ENCODE data around the gene CXCL9.
"Not testable (repeated sequence)": the region's sequence is repeated elsewhere in the genome, so short reads cannot be mapped to it uniquely, and the experiment has no call there.

The CXCL9 gene

DNA sequence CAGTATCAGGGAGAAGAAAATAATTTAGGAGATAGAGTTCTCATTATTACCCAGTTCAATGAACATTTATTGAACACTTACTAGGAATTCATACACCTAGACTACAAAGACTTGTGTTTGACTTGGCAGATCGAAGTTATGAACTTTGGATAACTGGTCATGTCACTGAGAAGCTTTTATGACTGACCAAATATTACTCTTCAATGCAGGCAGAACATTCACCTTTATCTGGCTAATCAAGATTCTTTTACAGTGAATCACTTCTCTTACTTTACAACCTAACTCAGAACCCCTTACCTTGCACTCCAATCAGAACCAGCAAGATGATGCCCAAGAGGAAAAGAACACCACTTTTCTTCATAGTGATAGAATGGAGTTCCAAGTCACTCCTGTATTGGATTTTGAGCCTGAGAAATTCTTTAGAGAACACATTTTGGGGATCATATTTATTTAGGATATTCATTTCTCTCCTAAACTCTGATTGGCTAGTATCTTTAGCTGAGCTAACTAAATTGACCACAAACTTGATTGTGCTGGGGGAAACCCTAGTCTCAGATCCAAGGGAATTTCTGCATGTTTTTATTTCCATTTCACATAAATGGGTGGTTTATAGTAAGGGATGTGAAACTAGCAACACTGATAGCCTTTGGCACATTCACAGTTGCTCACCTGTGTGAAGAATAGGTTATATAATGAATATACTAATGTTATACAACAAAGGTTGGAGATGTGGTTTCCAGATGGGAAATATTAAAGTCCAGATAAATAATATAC lies at the start of gene CXCL9:
TSS of gene CXCL9 (minus strand) at position 421 of the 774 bp plus-strand sequence. CDS start at position 361, 60 bp downstream.
- no peak for DNase-seq

DNA sequence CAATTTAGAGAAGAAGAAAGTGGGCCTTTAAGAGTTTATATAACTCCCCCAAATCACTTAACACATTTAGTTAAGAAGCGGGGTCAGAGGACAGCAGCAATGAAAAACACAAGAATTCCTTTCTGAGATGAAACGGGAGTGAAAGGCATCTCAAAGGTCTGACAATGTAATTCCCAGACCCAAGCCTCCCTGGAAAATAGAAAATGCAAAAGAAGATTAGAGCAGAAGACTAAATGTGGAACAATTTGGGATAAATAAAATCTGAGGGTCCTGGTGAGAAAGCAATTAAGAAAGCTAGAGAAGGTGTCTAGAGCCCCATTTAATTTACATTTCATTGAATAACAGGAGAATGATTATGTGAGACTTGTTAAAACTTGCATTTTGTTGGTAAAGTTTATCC lies 48.1 kb upstream of the CXCL9 start:
- DNase-seq, result no peak

DNA sequence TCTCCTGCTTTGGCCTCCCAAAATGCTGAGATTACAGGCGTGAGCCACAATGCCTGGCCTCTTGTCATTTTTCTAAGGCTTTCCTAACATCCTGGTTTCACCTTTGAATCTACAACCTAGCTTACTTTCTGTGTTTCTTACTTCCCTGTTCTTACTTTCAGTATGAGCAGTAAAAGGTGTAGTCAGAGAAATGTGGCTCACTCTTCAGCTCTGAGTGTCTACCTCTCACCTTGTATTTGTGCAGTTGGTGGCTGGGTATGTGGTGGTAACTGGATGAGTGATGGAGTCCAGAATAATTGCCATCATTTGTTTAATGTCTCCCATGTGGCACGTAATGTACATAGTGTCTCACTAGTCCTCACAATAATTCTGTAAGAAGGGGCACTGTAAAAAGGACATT lies 47.7 kb upstream of the CXCL9 start:
- DNase-seq, result no peak

DNA sequence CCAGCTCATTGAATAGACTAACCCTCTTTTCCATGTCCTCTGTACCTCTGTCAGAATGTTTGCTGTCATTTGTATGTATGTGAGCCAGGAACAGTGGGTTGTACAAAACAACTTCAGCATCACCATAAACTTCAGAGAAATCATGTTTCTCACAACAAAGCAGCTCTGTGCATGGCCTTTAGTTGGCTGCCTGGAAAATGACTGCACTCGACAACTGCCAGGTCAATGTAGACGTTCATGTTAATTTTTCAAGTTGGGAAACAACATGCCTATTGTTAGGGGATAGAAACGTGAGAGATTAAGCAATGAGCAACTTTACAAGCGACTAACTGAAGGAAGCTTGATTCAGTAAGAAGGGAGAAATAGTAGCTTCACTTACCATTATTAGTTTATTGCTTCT lies 46.4 kb upstream of the CXCL9 start:
- no peak for DNase-seq

DNA sequence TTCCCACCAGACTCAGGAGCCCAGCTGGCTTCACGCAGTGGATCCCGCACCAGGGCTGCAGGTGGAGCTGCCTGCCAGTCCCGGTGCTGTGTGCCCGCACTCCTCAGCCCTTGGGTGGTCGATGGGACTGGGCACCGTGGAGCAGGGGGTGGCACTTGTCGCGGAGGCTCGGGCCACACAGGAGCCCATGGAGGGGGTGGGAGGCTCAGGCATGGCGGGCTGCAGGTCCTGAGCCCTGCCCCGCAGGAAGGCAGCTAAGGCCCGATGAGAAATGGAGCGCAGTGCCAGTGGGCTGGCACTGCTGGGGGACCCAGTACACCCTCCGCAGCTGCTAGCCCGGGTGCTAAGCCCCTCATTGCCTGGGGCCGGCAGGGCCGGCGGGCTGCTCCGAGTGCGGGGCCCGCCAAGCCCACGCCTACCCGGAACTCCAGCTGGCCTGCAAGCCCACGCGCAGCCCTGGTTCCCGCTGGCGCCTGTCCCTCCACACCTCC lies 43.3 kb upstream of the CXCL9 start:
- not testable (repeated sequence) for DNase-seq

DNA sequence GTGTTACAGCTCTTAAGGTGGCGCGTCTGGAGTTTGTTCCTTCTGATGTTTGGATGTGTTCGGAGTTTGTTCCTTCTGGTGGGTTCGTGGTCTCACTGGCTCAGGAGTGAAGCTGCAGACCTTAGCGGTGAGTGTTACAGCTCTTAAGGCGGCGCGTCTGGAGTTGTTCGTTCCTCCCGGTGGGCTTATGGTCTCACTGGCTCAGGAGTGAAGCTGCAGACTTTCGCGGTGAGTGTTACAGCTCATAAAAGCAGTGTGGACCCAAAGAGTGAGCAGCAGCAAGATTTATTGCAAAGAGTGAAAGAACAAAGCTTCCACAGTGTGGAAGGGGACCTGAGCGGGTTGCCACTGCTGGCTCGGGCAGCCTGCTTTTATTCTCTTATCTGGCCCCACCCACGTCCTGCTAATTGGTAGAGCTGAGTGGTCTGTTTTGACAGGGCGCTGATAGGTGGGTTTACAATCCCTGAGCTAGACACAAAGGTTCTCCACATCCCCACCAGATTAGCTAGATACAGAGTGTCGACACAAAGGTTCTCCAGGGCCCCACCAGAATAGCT lies 42.6 kb upstream of the CXCL9 start:
- not testable (repeated sequence) for DNase-seq

DNA sequence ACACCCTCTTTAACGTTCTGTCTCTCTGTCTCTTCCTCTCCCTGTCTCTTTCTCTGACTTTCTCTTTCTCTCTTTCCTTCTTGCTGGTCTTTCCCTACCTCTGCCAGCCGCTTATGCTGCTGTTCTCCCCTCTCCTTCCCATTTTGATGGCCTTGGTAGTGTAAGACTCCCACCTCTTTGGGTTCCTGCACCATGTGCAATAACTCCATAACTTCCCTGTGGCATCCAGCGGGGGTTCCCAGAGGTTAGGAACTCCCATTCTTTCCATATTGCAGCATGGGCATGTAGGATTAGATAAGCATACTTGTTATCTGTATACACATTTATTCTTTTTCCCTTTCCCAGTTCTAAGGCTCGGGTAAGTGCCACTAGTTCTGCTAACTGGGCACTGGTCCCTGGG lies 37.4 kb upstream of the CXCL9 start:
- not testable (repeated sequence) for DNase-seq

DNA sequence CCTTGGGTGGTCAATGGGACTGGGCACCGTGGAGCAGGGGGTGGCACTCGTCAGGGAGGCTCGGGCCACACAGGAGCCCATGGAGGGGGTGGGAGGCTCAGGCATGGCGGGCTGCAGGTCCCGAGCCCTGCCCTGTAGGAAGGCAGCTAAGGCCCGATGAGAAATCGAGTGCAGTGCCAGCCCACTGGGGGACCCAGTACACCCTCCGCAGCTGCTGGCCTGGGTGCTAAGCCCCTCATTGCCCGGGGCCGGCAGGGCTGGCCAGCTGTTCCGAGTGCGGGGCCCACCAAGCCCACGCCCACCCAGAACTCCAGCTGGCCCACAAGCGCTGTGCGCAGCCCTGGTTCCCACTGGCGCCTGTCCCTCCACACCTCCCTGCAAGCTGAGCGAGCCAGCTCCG lies 36.0 kb upstream of the CXCL9 start:
- DNase-seq, result not testable (repeated sequence)

DNA sequence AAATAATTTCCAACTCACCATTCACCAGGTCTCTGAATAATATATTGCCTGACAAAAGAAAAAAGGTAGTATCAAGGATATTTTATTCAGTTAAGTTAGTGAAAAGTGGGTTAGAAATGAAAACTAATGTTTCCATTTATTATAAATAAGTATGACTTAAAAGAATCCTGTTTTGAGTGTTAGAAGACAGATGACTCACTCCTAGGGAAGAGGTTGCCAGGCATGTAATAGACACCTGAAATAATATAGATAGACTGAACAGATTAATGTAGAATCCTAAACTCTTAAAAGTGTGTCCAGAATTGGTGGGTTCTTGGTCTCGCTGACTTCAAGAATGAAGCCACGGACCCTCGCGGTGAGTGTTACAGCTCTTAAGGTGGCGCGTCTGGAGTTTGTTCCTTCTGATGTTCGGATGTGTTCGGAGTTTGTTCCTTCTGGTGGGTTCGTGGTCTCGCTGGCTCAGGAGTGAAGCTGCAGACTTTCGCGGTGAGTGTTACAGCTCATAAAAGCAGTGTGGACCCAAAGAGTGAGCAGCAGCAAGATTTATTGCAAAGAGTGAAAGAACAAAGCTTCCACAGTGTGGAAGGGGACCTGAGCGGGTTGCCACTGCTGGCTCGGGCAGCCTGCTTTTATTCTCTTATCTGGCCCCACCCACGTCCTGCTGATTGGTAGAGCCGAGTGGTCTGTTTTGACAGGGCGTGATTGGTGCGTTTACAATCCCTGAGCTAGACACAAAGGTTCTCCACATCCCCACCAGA lies 35.1 kb upstream of the CXCL9 start:
- not testable (repeated sequence) for DNase-seq

DNA sequence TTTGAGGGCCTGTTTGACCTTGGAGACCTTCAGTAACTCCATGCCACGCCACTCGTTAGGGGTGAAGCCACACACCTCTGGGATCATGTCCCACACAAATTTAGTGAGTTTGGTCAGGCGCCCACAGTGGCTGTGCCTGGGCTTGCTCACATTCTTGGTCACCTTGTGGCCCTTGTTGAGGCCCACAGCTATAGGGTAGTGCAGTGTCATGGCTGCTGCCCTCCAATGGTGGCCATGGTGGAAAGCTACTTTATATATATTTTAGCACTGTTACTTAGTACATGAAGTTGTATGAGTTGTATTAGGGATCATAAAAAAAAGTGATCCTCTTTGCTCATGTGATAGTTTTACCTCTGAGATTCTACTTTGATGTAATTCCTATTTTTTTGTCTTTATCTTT lies 29.5 kb upstream of the CXCL9 start:
- no peak for DNase-seq

DNA sequence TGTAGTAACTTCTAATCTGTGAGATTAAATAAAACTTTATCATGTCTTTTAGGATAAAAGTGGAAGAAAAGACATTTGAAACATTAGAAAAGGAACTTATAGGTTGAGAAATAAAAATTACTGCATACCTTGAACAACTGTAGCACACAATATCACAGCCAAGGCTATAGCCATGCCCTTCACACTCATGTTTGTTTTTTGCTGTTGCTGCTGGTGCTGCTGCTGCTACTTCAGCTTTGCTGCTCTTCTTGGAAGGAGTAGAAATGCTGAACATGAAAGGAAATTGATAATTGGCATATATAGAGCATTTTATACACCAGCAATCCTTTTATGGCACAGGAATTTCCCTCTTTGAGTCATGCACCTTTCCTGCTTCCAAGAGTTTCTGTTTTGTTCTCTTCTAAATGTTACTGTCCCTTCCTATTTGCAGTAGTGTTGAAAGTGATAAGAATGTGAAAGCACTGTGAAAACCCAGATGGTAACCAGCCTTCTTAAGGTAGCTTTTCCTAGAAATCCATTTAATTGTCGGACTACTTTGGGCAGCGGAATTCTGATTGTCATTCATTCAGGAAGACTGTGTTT lies 28.6 kb upstream of the CXCL9 start, which contains the start of gene CXCL11:
TSS of gene CXCL11 (minus strand) at position 272 of the 582 bp plus-strand sequence. CDS start at position 189, 83 bp downstream.
- DNase-seq, result no peak

DNA sequence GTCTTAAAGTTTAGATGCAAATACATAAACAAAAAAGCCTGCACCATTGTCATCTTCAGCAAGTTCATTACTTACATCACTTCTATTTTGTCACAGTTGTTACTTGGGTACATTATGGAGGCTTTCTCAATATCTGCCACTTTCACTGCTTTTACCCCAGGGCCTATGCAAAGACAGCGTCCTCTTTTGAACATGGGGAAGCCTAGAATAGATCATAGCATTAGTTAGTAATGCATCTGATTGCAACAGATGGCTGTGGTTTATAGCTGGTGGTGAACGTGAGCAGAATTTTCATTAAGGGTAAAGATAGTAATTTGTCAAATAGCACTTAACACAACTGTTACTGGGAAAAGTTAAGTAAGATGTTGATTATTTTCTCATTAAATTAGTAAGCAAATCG lies 27.8 kb upstream of the CXCL9 start:
- DNase-seq, result no peak

DNA sequence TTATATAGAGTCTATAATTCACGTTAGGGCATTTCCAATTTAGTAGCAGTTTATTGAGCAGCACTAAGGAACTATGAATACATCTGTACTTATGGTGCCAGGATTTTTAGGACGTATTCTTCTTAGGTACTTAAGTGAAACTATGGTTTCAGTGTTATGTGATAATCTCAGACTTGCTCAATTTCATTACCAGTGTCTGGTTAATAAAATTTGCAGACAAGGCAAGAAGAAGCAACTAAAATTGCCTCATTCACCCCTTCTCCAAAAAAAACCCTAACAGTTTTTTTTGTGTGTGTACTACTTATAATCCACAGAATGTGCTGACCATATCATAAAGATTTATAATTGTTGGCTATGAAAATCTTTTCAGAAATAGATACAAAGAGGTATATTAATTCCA lies 22.0 kb upstream of the CXCL9 start:
- no peak for DNase-seq

DNA sequence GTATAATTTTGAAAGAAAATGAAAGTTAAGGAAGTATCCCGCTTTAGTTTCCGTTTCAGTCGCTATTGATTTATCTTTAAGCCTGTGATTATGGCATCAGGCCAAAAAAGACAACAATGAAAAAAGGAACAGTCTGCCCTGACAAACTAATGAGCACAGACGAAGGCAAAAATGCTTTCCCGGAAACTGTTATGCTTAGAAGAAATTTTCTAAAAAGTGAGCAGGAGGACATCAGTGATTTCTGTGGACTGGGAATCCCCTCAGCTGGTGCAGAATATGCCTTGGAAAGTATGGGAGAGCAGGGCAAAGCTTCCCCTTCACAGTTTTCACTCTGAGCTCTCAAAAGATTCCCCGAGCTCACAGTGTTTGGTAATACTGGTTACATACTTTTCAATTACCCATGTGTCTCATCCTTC lies 21.0 kb upstream of the CXCL9 start:
- peak; percentile 35 for DNase-seq

DNA sequence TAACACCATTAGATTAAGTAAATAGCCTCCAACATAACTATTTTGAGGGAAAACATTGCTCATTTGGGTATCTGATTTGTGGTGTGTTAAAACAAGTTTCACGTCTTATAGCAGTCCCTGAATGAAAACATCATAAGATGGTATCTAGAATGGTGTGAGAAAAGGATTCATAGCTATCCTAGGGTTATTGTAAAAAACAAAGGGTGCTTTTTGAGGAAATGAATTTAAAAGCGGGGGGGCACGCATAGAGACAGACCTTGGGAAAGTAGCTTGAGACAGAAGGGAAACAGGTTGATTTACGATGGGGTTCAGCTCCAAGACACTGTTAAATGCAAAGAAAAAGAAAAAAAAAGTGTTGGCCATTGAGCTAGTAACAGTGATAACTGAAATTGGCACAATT lies 16.8 kb upstream of the CXCL9 start:
- DNase-seq, result no peak

DNA sequence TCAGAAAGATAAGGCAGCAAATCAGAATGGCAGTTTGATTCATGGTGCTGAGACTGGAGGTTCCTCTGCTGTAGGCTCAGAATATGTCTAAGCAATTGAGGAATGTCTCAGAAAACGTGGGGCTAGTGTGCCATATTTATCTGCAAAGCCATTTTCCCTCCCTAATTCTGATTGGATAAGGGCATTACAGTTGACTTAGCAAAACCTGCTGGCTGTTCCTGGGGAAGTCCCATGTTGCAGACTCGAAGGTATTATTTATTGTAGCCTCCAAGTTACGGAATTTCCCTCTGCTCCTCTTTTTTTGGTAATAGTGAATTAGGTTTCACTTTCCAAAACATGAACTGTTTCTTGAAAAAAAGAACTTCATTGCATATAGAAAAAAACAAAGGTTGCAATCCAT lies 16.1 kb upstream of the CXCL9 start, which contains the start of gene CXCL10:
TSS of gene CXCL10 (minus strand) at position 109 of the 400 bp plus-strand sequence. CDS start at position 43, 66 bp downstream.
- no peak for DNase-seq

DNA sequence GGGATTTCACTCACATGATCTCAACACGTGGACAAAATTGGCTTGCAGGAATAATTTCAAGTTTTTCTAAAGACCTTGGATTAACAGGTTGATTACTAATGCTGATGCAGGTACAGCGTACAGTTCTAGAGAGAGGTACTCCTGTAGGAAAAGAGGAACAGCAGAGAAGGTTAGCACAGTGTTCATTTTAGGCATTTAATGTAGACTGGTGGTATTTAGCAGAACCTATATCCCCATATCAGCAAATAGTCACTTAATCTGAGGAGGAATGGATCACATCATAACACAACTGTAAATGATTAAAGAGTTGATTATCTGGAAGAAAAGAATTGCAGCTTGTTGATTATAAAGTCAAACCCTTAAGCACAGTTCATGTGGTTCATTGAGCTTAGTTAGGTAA lies 15.4 kb upstream of the CXCL9 start:
- DNase-seq, result no peak

DNA sequence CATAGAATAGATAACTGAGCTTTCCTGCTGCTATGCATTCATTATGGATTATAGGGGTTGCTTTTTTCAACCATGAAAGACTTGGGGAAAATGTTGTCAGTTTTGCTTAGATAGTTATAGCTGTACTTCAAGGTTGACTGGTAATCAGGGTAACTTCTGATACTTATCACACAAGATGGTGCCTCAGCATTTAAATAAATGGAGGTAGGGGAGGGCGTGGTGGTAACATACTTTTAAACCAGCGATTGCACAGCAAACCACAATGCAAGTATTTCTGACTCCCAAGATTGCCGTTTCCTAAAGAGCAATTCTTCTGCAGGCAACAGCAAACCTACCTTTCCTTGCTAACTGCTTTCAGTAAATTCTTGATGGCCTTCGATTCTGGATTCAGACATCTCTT lies 14.7 kb upstream of the CXCL9 start:
- no peak for DNase-seq

DNA sequence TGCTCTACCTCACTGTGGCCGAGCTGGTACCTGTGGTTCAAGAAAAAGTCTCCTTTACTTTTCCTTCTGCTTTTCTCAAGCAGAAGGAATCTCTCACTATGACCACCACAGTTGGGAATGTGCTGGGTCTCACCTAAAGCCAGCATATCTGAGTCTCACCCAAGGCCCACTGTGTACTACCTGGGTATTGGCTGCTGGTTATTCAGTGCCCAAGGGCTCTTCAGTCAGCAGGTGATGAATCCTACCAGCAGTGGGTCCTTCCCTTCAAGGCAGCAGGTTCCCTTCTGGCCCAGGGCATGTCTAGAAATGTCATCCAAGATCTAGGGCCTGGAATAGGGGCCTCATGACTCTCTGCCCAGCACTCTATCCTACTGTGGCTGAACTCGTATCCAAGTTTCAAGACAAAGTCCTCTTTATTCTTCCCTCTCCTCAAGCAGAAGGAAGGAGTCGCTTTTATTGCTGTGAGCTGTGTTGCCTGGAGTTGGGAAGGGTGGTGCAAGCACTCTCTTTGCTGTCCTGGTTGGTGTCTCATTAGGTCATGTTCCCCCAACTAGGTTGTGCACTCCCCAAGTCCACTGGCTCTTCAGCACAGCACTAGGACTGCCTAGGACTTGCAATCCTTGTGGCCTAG lies 9.9 kb upstream of the CXCL9 start:
- DNase-seq, result no peak

DNA sequence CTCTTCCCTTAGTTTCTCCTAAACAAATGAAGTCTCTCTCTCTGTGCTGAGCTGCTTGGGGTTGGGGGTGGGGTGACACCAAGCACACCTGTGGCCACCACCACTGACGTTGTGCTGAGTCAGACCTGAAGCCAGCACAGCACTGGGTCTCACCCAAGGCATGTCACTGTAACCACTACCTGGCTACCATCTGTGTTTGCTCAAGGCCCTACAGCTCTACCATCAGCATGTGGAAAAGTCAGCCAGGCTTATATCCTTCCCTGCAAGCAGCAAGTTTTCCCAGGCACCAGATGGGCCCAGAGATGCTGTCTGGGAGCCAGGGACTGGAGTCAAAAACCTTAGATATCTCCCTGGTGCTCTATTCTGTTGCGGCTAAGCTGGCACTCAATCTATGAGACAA lies 9.1 kb upstream of the CXCL9 start:
- DNase-seq, result peak; percentile 37

DNA sequence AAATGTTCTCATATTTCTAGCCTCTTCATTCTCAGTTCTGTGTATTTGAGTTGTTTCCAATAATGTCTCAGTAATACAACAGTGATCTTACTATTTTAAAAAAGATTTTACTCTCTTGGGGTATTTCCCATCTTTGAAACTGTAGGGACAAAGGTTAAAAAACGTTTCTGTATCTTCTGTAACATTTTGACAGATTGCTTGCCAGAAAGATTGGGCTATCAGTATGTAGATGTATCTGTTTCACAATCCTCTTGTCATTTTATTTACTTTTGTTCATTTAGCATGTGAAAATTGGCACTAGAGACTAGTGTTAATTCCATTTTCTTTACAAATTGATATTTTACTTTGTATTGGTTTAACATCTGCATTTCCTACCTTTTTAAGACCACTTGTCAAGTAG lies 6.2 kb upstream of the CXCL9 start:
- no peak for DNase-seq

DNA sequence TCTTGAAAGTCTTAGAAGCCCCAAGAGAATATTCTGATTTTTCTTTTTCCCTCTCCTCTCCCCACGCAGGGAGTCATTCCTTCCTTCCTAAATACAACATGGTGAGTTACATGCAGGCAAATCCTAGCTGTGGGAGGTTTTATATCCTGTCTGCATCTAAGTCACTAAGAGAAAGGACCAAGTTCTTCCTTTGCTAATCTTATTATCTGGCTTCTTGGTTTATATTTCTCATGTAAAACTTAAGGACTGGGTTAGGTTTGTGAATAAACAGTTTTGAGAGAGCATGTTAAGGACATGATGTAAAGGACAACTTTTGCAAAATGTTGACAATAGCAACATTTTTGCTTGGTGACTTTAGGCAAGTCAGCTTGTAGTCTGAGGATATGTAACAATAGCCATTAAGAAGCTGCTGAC lies 5.1 kb upstream of the CXCL9 start:
- no peak for DNase-seq

Data from NCI-H2029 (cell line).